Spleen (tissue), 11 donors: ENCODE results near the gene TRIM63. TPM values are rescaled to one million over a fixed set of nuclear protein-coding genes. Genes with fewer than 3 reads are reported as not detected.

Experiments
- DNase-seq: peaks from one replicate; pipeline ENCODE4 v3.0.0-alpha.2; 2020
- H3K27ac ChIP-seq, 8 donors: fragments of 200-600 bp; sonication (generic) in 7 of 8; 1 replicate in 4 of 8; 2 replicates in 4 of 8; pipeline versions ENCODE4 v1.5.0 to v1.8.0; 2016 to 2021; ENCODE audit warnings: inconsistent platforms in 4 of 8, mild to moderate bottlenecking in 4 of 8, moderate library complexity in 1 of 8
- H3K27me3 ChIP-seq, 7 donors: fragments of 200-600 bp; sonication (generic) in 6 of 7; replicated peaks in 1 of 7; 1 replicate in 4 of 7; 2 replicates in 3 of 7; pipeline versions ENCODE4 v1.5.0 to v1.8.0; 2016 to 2021; ENCODE audit warnings: inconsistent platforms in 3 of 7, mild to moderate bottlenecking in 1 of 7
- H3K36me3 ChIP-seq, 6 donors: fragments of 200-600 bp; sonication (generic) in 5 of 6; 1 replicate in 4 of 6; 2 replicates in 2 of 6; pipeline versions ENCODE4 v1.5.0 to v1.8.0; 2016 to 2021; ENCODE audit warnings: inconsistent platforms in 2 of 6
- H3K4me1 ChIP-seq, 6 donors: fragments of 200-600 bp; sonication (generic) in 5 of 6; 1 replicate in 3 of 6; 2 replicates in 3 of 6; pipeline versions ENCODE4 v1.5.0 to v1.8.0; 2016 to 2021; ENCODE audit warnings: inconsistent platforms in 3 of 6
- H3K4me3 ChIP-seq, 8 donors: fragments of 200-600 bp; sonication (generic) in 7 of 8; 1 replicate in 4 of 8; 2 replicates in 4 of 8; pipeline versions ENCODE4 v1.5.0 to v1.8.0; 2016 to 2021; ENCODE audit warnings: inconsistent platforms in 4 of 8, mild to moderate bottlenecking in 4 of 8, moderate library complexity in 2 of 8
- H3K9me3 ChIP-seq, 8 donors: fragments of 200-600 bp; sonication (generic) in 7 of 8; 1 replicate in 4 of 8; 2 replicates in 4 of 8; pipeline versions ENCODE4 v1.5.0 to v1.8.0; 2016 to 2021; ENCODE audit warnings: inconsistent platforms in 4 of 8
- POLR2A ChIP-seq, 3 donors: fragments of 450-650 bp; IDR thresholded peaks; one replicate each; pipeline ENCODE4 v1.5.1; 2017; ENCODE audit warnings: antibody characterized with exemption in 3 of 3, mild to moderate bottlenecking in 1 of 3
- POLR2AphosphoS5 ChIP-seq, 3 donors: sonication (generic); formaldehyde crosslinking; IDR thresholded peaks; one replicate each; pipeline ENCODE4 v1.5.1; 2017; ENCODE audit warnings: antibody characterized with exemption in 3 of 3
- WGBS, 5 donors: extraction: QIAGEN DNeasy Blood & Tissue Kit in 3 of 5; methylation state at CpG; one replicate each; pipeline versions ENCODE4 v1.1.5 to v1.1.7; 2013 to 2018; 5-methylcytosine and 5-hydroxymethylcytosine counted together
- intact Hi-C: fragments of 100-400 bp; cut with DNase I; formaldehyde crosslinking; loops from one replicate; pipeline ENCODE4 v1.15.0; 2023; ENCODE audit warnings: low total_unique reads
- polyA plus RNA-seq, 3 donors: library from polyadenylated mRNA; stranded (reverse); fragments of 200-250 nt; gene quantifications; one replicate each; pipeline ENCODE4 v1.2.1, GENCODE V29; 2013
- total RNA-seq, 7 donors: library from RNA; depleted of rRNA in 3 of 7; stranded (reverse); fragments of >200 nt in 3 of 7; fragmentation: NEBNext Ultra II Directional in 4 of 7; extraction: Animal tissue kit (Norgen Biotek cat#: 25700) in 4 of 7; gene quantifications; one replicate each; pipeline versions ENCODE4 v1.1.0 to v1.2.1, GENCODE V29; 2016 to 2021
- TF ChIP-seq, protein P1 (sequence below), 11 experiments: fragments of 200-600 bp in 7 of 11; fragments of 450-650 bp in 4 of 11; sonication (generic) in 4 of 11; IDR thresholded peaks in 8 of 11; conservative IDR thresholded peaks in 3 of 11; 1 replicate in 7 of 11; 2 replicates in 4 of 11; pipeline versions ENCODE4 v1.4.0 to v1.8.0; 2016 to 2021; ENCODE audit warnings: antibody characterized with exemption in 11 of 11, inconsistent platforms in 4 of 11, mild to moderate bottlenecking in 1 of 11
- donor health status: healthy with polysubstance abuse.
- donor health status: DM: no; HTN: no; CAD: no; lungs with moderate emphysema.
- donor health status: DM: no; HTN: no; CAD: no.
- donor health status: Bipolar disorder and iron deficiency.
- donor health status: healthy.
- donor health status: DM: no; HTN: no; CAD: no.
- donor health status: DM: yes; HTN: yes; CAD: no.

TRIM63 gene
- total and polyA plus RNA-seq, 10 donors: 0.13 to 0.61 (median 0.30) TPM; not detected in 5

DNA sequence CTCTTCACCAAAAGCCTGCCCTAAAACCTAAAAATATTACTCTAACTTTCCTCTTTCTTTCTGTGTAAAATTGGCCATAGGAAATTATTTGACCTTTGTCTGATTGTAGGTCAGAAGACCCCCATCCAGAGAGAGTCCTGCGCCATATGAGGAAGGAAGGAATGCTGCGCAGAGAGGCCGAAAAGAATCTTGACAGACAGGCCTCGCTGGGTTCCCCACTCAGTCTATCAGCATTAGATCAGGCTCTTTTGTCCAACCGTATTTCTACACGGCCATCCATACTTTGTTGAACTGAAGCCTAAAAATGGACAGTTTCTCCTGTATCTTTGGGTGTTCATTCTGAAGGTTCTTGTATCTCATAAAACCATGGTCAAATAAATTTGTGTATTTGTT lies 17.2 kb downstream of the TRIM63 start:
- Histone ChIP-seq H3K4me3 (no peak overlapping the region), H3K9me3 (no peaks in the 10 kb centered on the region), H3K27ac (no peak overlapping the region), H3K27me3 (peaks cover 0 to 92% (median 38%) of the 10 kb centered on the region in 7 donors), H3K4me1 (peaks cover 4 to 19% (median 11%) of the 10 kb centered on the region in 6 donors), H3K36me3 (no peaks in the 10 kb centered on the region)
- DNase-seq: no peak
- intact Hi-C loops: no loop called here
- TF ChIP-seq POLR2AphosphoS5 (IDR thresholded peaks at IDR 0.05): no peak
- no peak for TF ChIP-seq POLR2A (IDR thresholded peaks at IDR 0.05)
- TF ChIP-seq, protein P1, sequence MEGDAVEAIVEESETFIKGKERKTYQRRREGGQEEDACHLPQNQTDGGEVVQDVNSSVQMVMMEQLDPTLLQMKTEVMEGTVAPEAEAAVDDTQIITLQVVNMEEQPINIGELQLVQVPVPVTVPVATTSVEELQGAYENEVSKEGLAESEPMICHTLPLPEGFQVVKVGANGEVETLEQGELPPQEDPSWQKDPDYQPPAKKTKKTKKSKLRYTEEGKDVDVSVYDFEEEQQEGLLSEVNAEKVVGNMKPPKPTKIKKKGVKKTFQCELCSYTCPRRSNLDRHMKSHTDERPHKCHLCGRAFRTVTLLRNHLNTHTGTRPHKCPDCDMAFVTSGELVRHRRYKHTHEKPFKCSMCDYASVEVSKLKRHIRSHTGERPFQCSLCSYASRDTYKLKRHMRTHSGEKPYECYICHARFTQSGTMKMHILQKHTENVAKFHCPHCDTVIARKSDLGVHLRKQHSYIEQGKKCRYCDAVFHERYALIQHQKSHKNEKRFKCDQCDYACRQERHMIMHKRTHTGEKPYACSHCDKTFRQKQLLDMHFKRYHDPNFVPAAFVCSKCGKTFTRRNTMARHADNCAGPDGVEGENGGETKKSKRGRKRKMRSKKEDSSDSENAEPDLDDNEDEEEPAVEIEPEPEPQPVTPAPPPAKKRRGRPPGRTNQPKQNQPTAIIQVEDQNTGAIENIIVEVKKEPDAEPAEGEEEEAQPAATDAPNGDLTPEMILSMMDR (IDR thresholded peaks at IDR 0.05 in 8 of 11, conservative IDR thresholded peaks at IDR 0.05 in 3 of 11): no peak
- WGBS, 5 donors: 91 to 96% (median 95%) methylated on average over 6 of the region's 6 CpGs

DNA sequence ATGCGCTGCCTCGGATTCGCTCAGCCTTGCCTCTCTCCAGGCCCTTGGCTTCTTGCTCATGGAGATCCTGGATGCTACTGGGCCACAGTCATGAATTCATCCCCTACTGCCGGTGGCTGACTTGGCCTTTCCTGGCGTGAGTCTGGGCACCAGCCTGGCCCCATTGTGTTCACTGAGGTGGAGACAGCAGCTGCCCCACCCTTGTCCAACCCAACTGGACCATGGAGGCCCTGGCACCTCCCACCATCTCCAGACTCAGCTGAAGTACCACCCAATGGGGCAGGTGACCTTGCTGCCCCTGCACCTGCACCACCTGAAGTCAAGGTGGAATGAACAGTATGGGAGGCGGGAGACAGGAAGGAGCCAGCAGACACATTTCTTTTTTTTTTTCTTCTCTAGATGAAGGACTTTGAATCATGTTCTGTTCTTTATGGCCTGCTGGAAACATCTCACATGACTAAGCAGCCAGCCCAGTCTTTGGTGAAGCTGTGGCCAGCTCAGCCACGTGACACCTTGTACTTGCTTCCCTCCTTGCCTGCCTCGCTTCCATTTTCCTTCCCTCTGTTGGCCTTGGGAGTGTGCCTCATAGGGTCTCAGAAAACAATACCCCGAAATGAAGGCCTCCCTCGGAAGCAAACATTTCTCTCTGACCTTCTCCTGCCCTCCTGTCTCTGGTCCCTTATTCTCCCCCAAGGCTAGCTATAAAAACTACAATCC lies 17.7 kb downstream of the TRIM63 start:
- peaks cover 4 to 19% (median 12%) of the 10 kb centered on the region in 6 donors for H3K4me1 ChIP-seq
- H3K27me3 ChIP-seq: peaks cover 0 to 94% (median 43%) of the 10 kb centered on the region in 7 donors
- no peak overlapping the region for H3K4me3 ChIP-seq
- WGBS, 5 donors: 60 to 74% (median 69%) methylated on average over 10 of the region's 10 CpGs
- DNase-seq: no peak
- H3K9me3 ChIP-seq: no peaks in the 10 kb centered on the region
- TF ChIP-seq, protein P1 (IDR thresholded peaks at IDR 0.05 in 8 of 11, conservative IDR thresholded peaks at IDR 0.05 in 3 of 11): no peak
- TF ChIP-seq POLR2AphosphoS5 (IDR thresholded peaks at IDR 0.05): no peak
- TF ChIP-seq POLR2A (IDR thresholded peaks at IDR 0.05): no peak
- intact Hi-C loops: no loop called here
- no peak overlapping the region for H3K27ac ChIP-seq
- no peaks in the 10 kb centered on the region for H3K36me3 ChIP-seq

DNA sequence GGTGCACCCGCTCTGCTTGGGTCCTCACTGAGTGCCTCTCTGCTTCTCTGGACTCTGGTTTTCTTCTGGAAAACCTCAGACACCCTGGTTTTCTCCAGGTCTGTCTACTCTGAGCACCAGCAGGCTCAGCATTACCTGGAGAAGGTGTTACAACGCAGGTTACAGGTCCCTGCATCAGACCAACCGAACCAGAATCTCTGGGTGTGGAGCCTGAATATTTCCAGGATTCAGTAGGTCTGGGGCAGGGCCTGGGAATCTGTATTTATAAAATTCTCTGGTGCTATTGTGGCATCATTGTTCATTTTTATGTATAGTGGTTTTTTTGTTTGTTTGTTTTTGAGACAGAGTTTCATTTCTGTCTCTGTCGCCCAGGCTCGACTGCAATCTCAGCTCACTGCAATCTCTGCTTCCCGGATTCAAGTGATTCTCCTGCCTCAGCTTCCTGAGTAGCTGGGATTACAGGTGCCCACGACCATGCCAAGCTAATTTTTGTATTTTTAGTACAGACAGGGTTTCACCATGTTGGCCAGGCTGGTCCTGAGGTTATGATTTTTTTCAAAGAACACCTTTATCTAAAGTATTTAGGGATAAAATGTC lies 20.1 kb downstream of the TRIM63 start:
- H3K9me3 ChIP-seq: no peaks in the 10 kb centered on the region
- no peak overlapping the region for H3K27ac ChIP-seq
- no peaks in the 10 kb centered on the region for H3K36me3 ChIP-seq
- H3K27me3 ChIP-seq: peaks cover 0 to 94% (median 44%) of the 10 kb centered on the region in 7 donors
- no peak for DNase-seq
- intact Hi-C loops: no loop called here
- H3K4me3 ChIP-seq: no peak overlapping the region
- peaks cover 4 to 15% (median 12%) of the 10 kb centered on the region in 6 donors for H3K4me1 ChIP-seq
- TF ChIP-seq POLR2AphosphoS5 (IDR thresholded peaks at IDR 0.05): no peak
- no peak for TF ChIP-seq POLR2A (IDR thresholded peaks at IDR 0.05)
- TF ChIP-seq, protein P1 (IDR thresholded peaks at IDR 0.05 in 8 of 11, conservative IDR thresholded peaks at IDR 0.05 in 3 of 11): no peak
- WGBS, 5 donors: 66 to 78% (median 75%) methylated on average over 7 of the region's 7 CpGs
